Mesenchymal stem cell (in vitro differentiated cells and primary cell): ENCODE data around the gene VPS33B.

Experiments used
- DNase-seq: peaks from one replicate; pipeline ENCODE4 v3.0.0-alpha.2; 2013
- H2AFZ ChIP-seq: one replicate; pipeline ENCODE4 v1.6.1; 2013; ENCODE audit warnings: low read depth, mild to moderate bottlenecking, control low read depth, inconsistent platforms, low read length, moderate library complexity
- H2AK5ac ChIP-seq: 2 replicates; pipeline ENCODE4 v1.6.1; 2013; ENCODE audit warnings: low read length, moderate library complexity, mild to moderate bottlenecking, inconsistent platforms; ENCODE audit not compliant: severe bottlenecking
- H2BK120ac ChIP-seq: one replicate; pipeline ENCODE4 v1.6.1; 2013; ENCODE audit warnings: low read depth, mild to moderate bottlenecking, inconsistent platforms, low read length, moderate library complexity
- H2BK12ac ChIP-seq, 2 experiments: one replicate each; pipeline ENCODE4 v1.6.1; 2013; ENCODE audit warnings: inconsistent platforms in 2 of 2, low read length in 2 of 2, mild to moderate bottlenecking in 2 of 2, moderate library complexity in 2 of 2, control low read depth in 1 of 2
- H2BK15ac ChIP-seq: one replicate; pipeline ENCODE4 v1.6.1; 2013; ENCODE audit warnings: mild to moderate bottlenecking, low read depth, inconsistent platforms; ENCODE audit not compliant: poor library complexity, severe bottlenecking
- H2BK5ac ChIP-seq: 2 replicates; pipeline ENCODE4 v1.6.1; 2013; ENCODE audit warnings: low read depth, mild to moderate bottlenecking, low read length, control low read depth, inconsistent platforms; ENCODE audit not compliant: poor library complexity, severe bottlenecking
- H3K14ac ChIP-seq, 2 experiments: one replicate each; pipeline ENCODE4 v1.6.1; 2013; ENCODE audit warnings: inconsistent platforms in 2 of 2, low read length in 2 of 2, control low read depth in 1 of 2, mild to moderate bottlenecking in 1 of 2, moderate library complexity in 1 of 2
- H3K18ac ChIP-seq, 2 experiments: one replicate each; pipeline ENCODE4 v1.6.1; 2013; ENCODE audit warnings: inconsistent platforms in 2 of 2, low read length in 2 of 2, control low read depth in 1 of 2, low read depth in 1 of 2, mild to moderate bottlenecking in 1 of 2
- H3K23ac ChIP-seq, 2 experiments: one replicate each; pipeline ENCODE4 v1.6.1; 2013; ENCODE audit warnings: inconsistent platforms in 2 of 2, low read length in 2 of 2, mild to moderate bottlenecking in 2 of 2, moderate library complexity in 2 of 2, control low read depth in 1 of 2
- H3K27ac ChIP-seq: 2 replicates; pipeline ENCODE4 v1.5.1; 2013; ENCODE audit warnings: mild to moderate bottlenecking, moderate library complexity, low read length, control low read depth, inconsistent platforms; ENCODE audit not compliant: poor library complexity, severe bottlenecking
- H3K27me3 ChIP-seq, 2 experiments: 2 replicates each; pipeline versions ENCODE4 v1.6.1 to v1.7.0; 2013; ENCODE audit warnings: low read length in 2 of 2, mild to moderate bottlenecking in 2 of 2, moderate library complexity in 2 of 2, control low read depth in 1 of 2, inconsistent platforms in 1 of 2; ENCODE audit not compliant: control insufficient read depth in 1 of 2, insufficient read depth in 1 of 2
- H3K36me3 ChIP-seq, 2 experiments: 2 replicates each; pipeline versions ENCODE4 v1.6.1 to v1.7.0; 2013; ENCODE audit warnings: low read length in 2 of 2, control low read depth in 1 of 2, inconsistent platforms in 1 of 2, low read depth in 1 of 2, mild to moderate bottlenecking in 1 of 2; ENCODE audit not compliant: insufficient read depth in 2 of 2, control insufficient read depth in 1 of 2
- H3K4ac ChIP-seq, 2 experiments: one replicate each; pipeline ENCODE4 v1.6.1; 2013; ENCODE audit warnings: inconsistent platforms in 2 of 2, low read length in 2 of 2, mild to moderate bottlenecking in 2 of 2, moderate library complexity in 2 of 2, control low read depth in 1 of 2, low read depth in 1 of 2
- H3K4me1 ChIP-seq: 2 replicates; pipeline ENCODE4 v1.6.1; 2013; ENCODE audit warnings: low read depth, low read length, control low read depth; ENCODE audit not compliant: control insufficient read depth, insufficient read depth
- H3K4me2 ChIP-seq: 2 replicates; pipeline ENCODE4 v1.6.1; 2013; ENCODE audit warnings: low read length, mild to moderate bottlenecking, inconsistent platforms; ENCODE audit not compliant: poor library complexity, severe bottlenecking
- H3K4me3 ChIP-seq, 2 experiments: 2 replicates each; pipeline versions ENCODE4 v1.5.1 to v1.7.0; 2013; ENCODE audit warnings: low read length in 2 of 2, mild to moderate bottlenecking in 2 of 2, control low read depth in 1 of 2, low read depth in 1 of 2; ENCODE audit not compliant: insufficient read depth in 1 of 2
- H3K79me1 ChIP-seq: replicated peaks from 2 replicates; pipeline ENCODE4 v1.6.1; 2013; ENCODE audit warnings: mild to moderate bottlenecking, control low read depth, low read length, inconsistent platforms; ENCODE audit not compliant: poor library complexity, severe bottlenecking
- H3K9ac ChIP-seq: 2 replicates; pipeline ENCODE4 v1.7.0; 2013; ENCODE audit warnings: mild to moderate bottlenecking, low read length, moderate library complexity
- H3K9me3 ChIP-seq: 2 replicates; pipeline ENCODE4 v1.7.0; 2013; ENCODE audit warnings: mild to moderate bottlenecking, low read length; ENCODE audit not compliant: control insufficient read depth
- H4K8ac ChIP-seq: one replicate; pipeline ENCODE4 v1.6.1; 2013; ENCODE audit warnings: inconsistent platforms, mild to moderate bottlenecking, low read length, moderate library complexity
- H4K91ac ChIP-seq: one replicate; pipeline ENCODE4 v1.6.1; 2013; ENCODE audit warnings: mild to moderate bottlenecking, low read length, inconsistent platforms
- WGBS: methylation state at CpG from one replicate; pipeline ENCODE4 v1.1.7; 2013; ENCODE audit warnings: mixed read lengths; 5-methylcytosine and 5-hydroxymethylcytosine counted together

VPS33B gene

DNA sequence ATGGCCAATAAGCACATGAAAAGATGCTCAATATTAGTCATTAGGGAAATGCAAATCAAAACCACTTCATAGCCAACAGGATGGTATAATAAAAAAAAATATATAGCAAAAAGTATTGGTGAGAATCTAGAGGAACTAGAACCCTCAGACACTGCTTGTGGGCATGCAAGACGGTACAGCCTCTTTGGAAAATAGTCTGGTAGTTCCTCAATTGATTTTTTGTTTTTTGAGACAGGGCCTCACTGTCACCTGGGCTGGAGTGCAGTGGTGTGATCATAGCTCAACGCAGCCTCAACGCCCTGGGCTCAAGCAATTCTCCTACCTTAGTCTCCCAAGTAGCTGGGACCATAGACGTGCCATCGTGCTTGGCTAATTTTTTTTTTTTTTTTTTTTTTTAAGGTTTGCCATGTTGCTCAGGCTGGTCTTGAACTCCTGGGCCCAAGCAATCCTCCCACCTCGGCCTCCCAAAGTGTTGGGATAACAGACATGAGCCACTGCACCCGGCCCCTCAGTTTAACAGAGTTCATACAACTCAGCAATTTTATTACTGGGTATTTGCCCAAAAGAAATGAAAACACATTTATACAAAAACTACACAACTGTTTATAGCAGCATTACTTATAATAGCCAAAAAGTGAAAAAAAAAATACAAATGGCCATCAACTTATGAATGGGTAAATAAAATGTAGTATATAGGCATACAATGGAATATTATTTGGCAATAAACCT is 33.2 kb downstream of the VPS33B start:
- no peak overlapping the region for H3K4me2 ChIP-seq
- no peak overlapping the region for H3K9ac ChIP-seq
- H2AK5ac ChIP-seq = no peak overlapping the region
- no peak overlapping the region for H3K27ac ChIP-seq
- no peak overlapping the region for H2AFZ ChIP-seq
- DNase-seq = no peak
- no peak overlapping the region for H2BK12ac ChIP-seq
- H3K23ac ChIP-seq = no peak overlapping the region
- H3K14ac ChIP-seq = no peak overlapping the region
- peaks cover 2% of the 10 kb centered on the region for H3K4me1 ChIP-seq
- H3K36me3 ChIP-seq = peaks cover 0 to 3% of the 10 kb centered on the region in 2 experiments
- H4K91ac ChIP-seq = no peak overlapping the region
- no peaks in the 10 kb centered on the region for H3K9me3 ChIP-seq
- peaks cover 2% of the 10 kb centered on the region for H3K79me1 ChIP-seq
- H2BK15ac ChIP-seq = no peak overlapping the region
- WGBS = 99% methylated on average over 7 of the region's 7 CpGs
- no peak overlapping the region for H2BK5ac ChIP-seq
- no peak overlapping the region for H3K4ac ChIP-seq
- H3K18ac ChIP-seq = no peak overlapping the region
- no peak overlapping the region for H3K4me3 ChIP-seq
- H4K8ac ChIP-seq = peak overlapping the region; percentile 7
- H3K27me3 ChIP-seq = no peaks in the 10 kb centered on the region
- H2BK120ac ChIP-seq = no peak overlapping the region

DNA sequence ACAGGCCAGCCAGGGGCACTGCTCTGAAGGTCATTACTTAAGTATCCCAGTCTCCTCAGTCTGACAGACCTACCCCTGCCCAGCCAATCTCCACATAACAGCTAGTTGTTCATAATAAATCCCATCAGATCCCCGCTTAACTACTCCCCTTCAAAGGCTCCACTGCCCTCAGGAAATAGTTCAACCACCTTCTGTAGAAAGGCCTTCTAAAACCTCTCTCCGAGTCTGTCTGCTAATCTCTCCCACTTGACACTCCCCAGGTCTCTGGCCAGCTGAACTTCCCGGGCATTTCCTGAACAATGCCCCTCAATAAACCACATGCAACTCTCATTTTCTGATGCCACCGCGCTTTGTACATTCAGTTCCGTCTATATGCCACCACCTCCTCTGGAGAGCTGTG is 34.1 kb downstream of the VPS33B start:
- peak overlapping the region in 1 of 2 experiments; percentile 40 for H3K18ac ChIP-seq
- H3K4ac ChIP-seq = peak overlapping the region in 1 of 2 experiments; percentile 64
- no peak overlapping the region for H3K4me2 ChIP-seq

DNA sequence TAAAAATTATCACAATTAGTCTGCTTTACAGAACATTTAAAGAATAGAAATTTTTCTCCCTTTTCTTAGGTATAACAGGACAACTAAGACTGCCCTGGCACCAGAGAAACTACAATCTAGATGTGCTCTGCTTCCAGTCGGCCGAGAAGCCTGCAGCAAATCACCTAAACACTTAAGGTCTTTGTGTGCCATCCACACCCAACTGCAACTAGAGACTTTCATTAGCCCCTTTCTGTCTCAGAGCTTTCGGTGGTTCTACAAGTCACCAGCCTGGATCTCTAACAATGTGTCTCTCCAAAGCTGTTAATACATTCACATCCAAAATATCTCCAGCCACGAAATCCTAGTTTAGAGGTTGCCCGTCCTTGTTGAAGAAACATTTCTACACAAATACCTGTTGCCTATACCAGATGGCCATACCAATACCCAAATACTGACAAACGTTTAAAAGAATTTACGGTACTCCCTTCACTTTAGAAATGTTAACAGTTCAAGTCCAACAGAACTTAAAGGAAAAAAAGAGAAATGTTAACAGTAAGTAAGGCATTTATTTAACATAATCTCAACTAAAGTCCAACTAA is 34.7 kb downstream of the VPS33B start:
- H3K36me3 ChIP-seq = no peaks in the 10 kb centered on the region
- H2BK15ac ChIP-seq = no peak overlapping the region
- H3K18ac ChIP-seq = no peak overlapping the region
- WGBS = 85% methylated on average over 5 of the region's 7 CpGs
- no peak overlapping the region for H3K4me2 ChIP-seq
- no peak overlapping the region for H3K27ac ChIP-seq
- H4K91ac ChIP-seq = no peak overlapping the region
- peak overlapping the region; percentile 58 for H2BK120ac ChIP-seq
- H3K9me3 ChIP-seq = no peaks in the 10 kb centered on the region
- H3K4me3 ChIP-seq = no peak overlapping the region
- H2BK12ac ChIP-seq = no peak overlapping the region
- H2AK5ac ChIP-seq = no peak overlapping the region
- DNase-seq = no peak
- no peak overlapping the region for H2BK5ac ChIP-seq
- no peak overlapping the region for H3K4ac ChIP-seq
- H3K23ac ChIP-seq = no peak overlapping the region
- H3K27me3 ChIP-seq = no peaks in the 10 kb centered on the region
- peak overlapping the region; percentile 7 for H3K9ac ChIP-seq
- peaks cover 9% of the 10 kb centered on the region for H3K79me1 ChIP-seq
- H2AFZ ChIP-seq = no peak overlapping the region
- no peak overlapping the region for H3K14ac ChIP-seq
- H4K8ac ChIP-seq = peak overlapping the region; percentile 88
- peaks cover 6% of the 10 kb centered on the region for H3K4me1 ChIP-seq

More for the DNA sequence above, 34.1 kb downstream of the VPS33B start:
- no peak overlapping the region for H3K14ac ChIP-seq
- no peaks in the 10 kb centered on the region for H3K9me3 ChIP-seq
- H3K9ac ChIP-seq = no peak overlapping the region
- no peak overlapping the region for H2BK5ac ChIP-seq
- no peak overlapping the region for H3K23ac ChIP-seq
- H3K36me3 ChIP-seq = no peaks in the 10 kb centered on the region
- no peak overlapping the region for H2AFZ ChIP-seq
- H4K8ac ChIP-seq = peak overlapping the region; percentile 91
- H3K27me3 ChIP-seq = no peaks in the 10 kb centered on the region
- H3K79me1 ChIP-seq = peaks cover 5% of the 10 kb centered on the region
- 55% methylated on average over 6 of the region's 6 CpGs for WGBS
- peak; percentile 29 for DNase-seq
- H2BK120ac ChIP-seq = peak overlapping the region; percentile 44
- H3K4me3 ChIP-seq = no peak overlapping the region
- peaks cover 5% of the 10 kb centered on the region for H3K4me1 ChIP-seq
- H3K27ac ChIP-seq = no peak overlapping the region
- H2BK12ac ChIP-seq = no peak overlapping the region
- no peak overlapping the region for H2AK5ac ChIP-seq
- H4K91ac ChIP-seq = peak overlapping the region; percentile 39
- no peak overlapping the region for H2BK15ac ChIP-seq

DNA sequence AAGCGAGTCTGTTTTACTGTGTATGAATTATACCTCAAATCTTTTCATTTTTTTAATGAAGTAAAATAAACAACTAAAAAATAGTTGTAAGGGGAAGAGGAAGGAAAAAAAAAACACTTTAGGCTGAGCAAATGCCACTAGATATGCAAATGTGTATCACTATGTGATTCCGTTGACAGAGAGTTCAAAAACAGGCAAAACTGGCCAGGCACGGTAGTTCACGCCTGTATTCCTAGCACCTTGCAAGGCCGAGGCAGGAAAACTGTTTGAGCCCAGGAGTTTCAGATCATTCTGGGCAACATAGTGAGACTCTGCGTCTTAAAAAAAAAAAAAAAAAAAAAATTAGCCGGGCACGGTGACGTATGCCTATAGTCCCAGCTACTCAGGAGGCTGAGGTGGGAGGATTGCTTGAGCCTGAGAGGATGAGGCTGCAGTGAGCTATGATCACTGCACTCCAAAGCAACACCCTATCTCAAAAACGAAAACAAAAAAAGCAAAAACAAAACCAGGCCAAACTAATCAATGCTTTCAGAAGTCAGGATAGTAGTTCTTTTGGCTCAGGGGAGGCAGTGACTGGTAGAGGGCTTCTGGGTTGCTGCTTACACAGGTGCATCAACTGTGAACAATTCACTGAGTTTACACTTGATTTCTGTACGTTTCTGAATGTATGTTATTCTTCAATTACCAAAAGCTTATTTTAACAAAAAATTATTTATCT is 35.4 kb downstream of the VPS33B start:
- H3K18ac ChIP-seq = no peak overlapping the region
- peaks cover 12% of the 10 kb centered on the region for H3K79me1 ChIP-seq
- H2BK12ac ChIP-seq = no peak overlapping the region
- no peak overlapping the region for H3K4ac ChIP-seq
- no peak overlapping the region for H3K4me3 ChIP-seq
- H3K4me1 ChIP-seq = peaks cover 6% of the 10 kb centered on the region
- H4K91ac ChIP-seq = no peak overlapping the region
- DNase-seq = no peak
- 93% methylated on average over 5 of the region's 11 CpGs for WGBS
- no peak overlapping the region for H2BK15ac ChIP-seq
- H3K9ac ChIP-seq = no peak overlapping the region
- H2BK5ac ChIP-seq = no peak overlapping the region
- H3K36me3 ChIP-seq = no peaks in the 10 kb centered on the region
- H3K9me3 ChIP-seq = no peaks in the 10 kb centered on the region
- no peak overlapping the region for H2AK5ac ChIP-seq
- H3K14ac ChIP-seq = no peak overlapping the region
- H3K27ac ChIP-seq = no peak overlapping the region
- H3K4me2 ChIP-seq = no peak overlapping the region
- H3K23ac ChIP-seq = no peak overlapping the region
- no peaks in the 10 kb centered on the region for H3K27me3 ChIP-seq
- peak overlapping the region; percentile 32 for H4K8ac ChIP-seq
- no peak overlapping the region for H2BK120ac ChIP-seq
- no peak overlapping the region for H2AFZ ChIP-seq
